HepG2 (cell line): ENCODE results near the gene FANCG. TPM values are rescaled to one million over a fixed set of nuclear protein-coding genes. Genes with fewer than 3 reads are reported as not detected.

Source experiments
- AHR ChIP-seq: IDR thresholded peaks from 2 replicates; pipeline ENCODE4 v1.6.1; 2018; ENCODE audit warnings: missing genetic modification reagents, missing compliant biosample characterization
- BRD4 ChIP-seq: sonication (generic); formaldehyde crosslinking; IDR thresholded peaks from 2 replicates; pipeline ENCODE4 v1.4.0; 2020; ENCODE audit warnings: missing genetic modification reagents
- CCDC6 ChIP-seq: sonication (generic); formaldehyde crosslinking; IDR thresholded peaks from 2 replicates; pipeline ENCODE4 v1.8.1; 2022; ENCODE audit warnings: mild to moderate bottlenecking, missing genetic modification reagents, moderate library complexity
- CHD2 ChIP-seq: IDR thresholded peaks from 2 replicates; pipeline ENCODE4 v1.6.1; 2011; ENCODE audit warnings: low read depth, low read length, improper control_type of control experiment
- KDM1A ChIP-seq: IDR thresholded peaks from 2 replicates; pipeline ENCODE4 v1.6.1; 2016; ENCODE audit warnings: missing compliant biosample characterization
- KLF13 ChIP-seq: sonication (generic); formaldehyde crosslinking; IDR thresholded peaks from 2 replicates; pipeline ENCODE4 v1.4.0; 2020; ENCODE audit warnings: mild to moderate bottlenecking, missing genetic modification reagents
- MTF1 ChIP-seq: sonication (generic); formaldehyde crosslinking; IDR thresholded peaks from 2 replicates; pipeline ENCODE4 v1.5.0; 2020; ENCODE audit warnings: missing genetic modification reagents
- NBN ChIP-seq: fragments of 450-650 bp; conservative IDR thresholded peaks from 2 replicates; pipeline ENCODE4 v1.6.1; 2017
- PLRG1 ChIP-seq: fragments of 450-650 bp; conservative IDR thresholded peaks from 2 replicates; pipeline ENCODE4 v1.6.1; 2016
- TEAD2 ChIP-seq: sonication (generic); formaldehyde crosslinking; IDR thresholded peaks from 2 replicates; pipeline ENCODE4 v1.9.0; 2021; ENCODE audit warnings: missing genetic modification reagents
- YEATS4 ChIP-seq: sonication (generic); formaldehyde crosslinking; IDR thresholded peaks from 2 replicates; pipeline ENCODE4 v1.4.0; 2020; ENCODE audit warnings: missing genetic modification reagents, borderline replicate concordance
- ZMYM3 ChIP-seq: sonication (generic); formaldehyde crosslinking; IDR thresholded peaks from 2 replicates; pipeline ENCODE4 v1.5.1; 2020; ENCODE audit warnings: mild to moderate bottlenecking, missing genetic modification reagents
- ZNF20 ChIP-seq: sonication (generic); formaldehyde crosslinking; IDR thresholded peaks from 2 replicates; pipeline ENCODE4 v1.4.0; 2020; ENCODE audit warnings: mild to moderate bottlenecking, moderate library complexity, missing genetic modification reagents
- ZNF253 ChIP-seq: sonication (generic); formaldehyde crosslinking; IDR thresholded peaks from 2 replicates; pipeline ENCODE4 v1.8.0; 2022; ENCODE audit warnings: mild to moderate bottlenecking, missing genetic modification reagents, borderline replicate concordance
- ZNF263 ChIP-seq: sonication (generic); formaldehyde crosslinking; IDR thresholded peaks from 2 replicates; pipeline ENCODE4 v1.4.0; 2020; ENCODE audit warnings: missing genetic modification reagents
- ZNF839 ChIP-seq: sonication (generic); formaldehyde crosslinking; IDR thresholded peaks from 2 replicates; pipeline ENCODE4 v1.4.0; 2020; ENCODE audit warnings: missing genetic modification reagents, mild to moderate bottlenecking, borderline replicate concordance
- ZNF883 ChIP-seq: sonication (generic); formaldehyde crosslinking; IDR thresholded peaks from 2 replicates; pipeline ENCODE4 v1.5.1; 2020; ENCODE audit warnings: mild to moderate bottlenecking, missing genetic modification reagents; ENCODE audit errors: not compliant biosample characterization
- polyA plus RNA-seq, 8 experiments: library from polyadenylated mRNA; depleted of rRNA in 3 of 8; stranded (reverse) in 7 of 8; unstranded in 1 of 8; fragments of >200 nt; fragmentation: Illumina TruSeq in 4 of 8; extraction: Trizol in 4 of 8; gene quantifications; 2 replicates each; pipeline versions ENCODE4 v1.2.1 to v1.2.3, GENCODE V29; 2011 to 2016; ENCODE audit warnings: low read depth in 4 of 8, missing spikeins in 1 of 8, mixed read lengths in 1 of 8; ENCODE audit not compliant: insufficient read depth in 1 of 8
- total RNA-seq, 5 experiments: library from RNA; depleted of rRNA; stranded (reverse); fragments of >200 nt; fragmentation: Illumina TruSeq; extraction: Trizol; gene quantifications; 2 replicates each; pipeline ENCODE4 v1.2.3, GENCODE V29; 2016; ENCODE audit warnings: low read depth in 1 of 5
- TF ChIP-seq, protein P1 (sequence below): sonication (generic); formaldehyde crosslinking; IDR thresholded peaks from 2 replicates; pipeline ENCODE4 v1.8.0; 2022; ENCODE audit warnings: mild to moderate bottlenecking, missing genetic modification reagents; ENCODE audit not compliant: insufficient replicate concordance
- TF ChIP-seq, protein P2 (sequence below): sonication (generic); formaldehyde crosslinking; IDR thresholded peaks from 2 replicates; pipeline ENCODE4 v1.4.0; 2020; ENCODE audit warnings: missing genetic modification reagents
- TF ChIP-seq, protein P3 (sequence below): sonication (generic); formaldehyde crosslinking; IDR thresholded peaks from 2 replicates; pipeline ENCODE4 v1.4.0; 2020; ENCODE audit warnings: missing genetic modification reagents, mild to moderate bottlenecking, borderline replicate concordance
- TF ChIP-seq, protein P4 (sequence below): IDR thresholded peaks from 2 replicates; pipeline ENCODE4 v1.6.1; 2012; ENCODE audit warnings: low read depth, low read length, improper control_type of control experiment

Gene FANCG
- total and polyA plus RNA-seq, 2 of the 13 experiments (the other 11 are each of a cell fraction or from before 2014, with no cell fraction given): 14.4 to 45.1 TPM

DNA sequence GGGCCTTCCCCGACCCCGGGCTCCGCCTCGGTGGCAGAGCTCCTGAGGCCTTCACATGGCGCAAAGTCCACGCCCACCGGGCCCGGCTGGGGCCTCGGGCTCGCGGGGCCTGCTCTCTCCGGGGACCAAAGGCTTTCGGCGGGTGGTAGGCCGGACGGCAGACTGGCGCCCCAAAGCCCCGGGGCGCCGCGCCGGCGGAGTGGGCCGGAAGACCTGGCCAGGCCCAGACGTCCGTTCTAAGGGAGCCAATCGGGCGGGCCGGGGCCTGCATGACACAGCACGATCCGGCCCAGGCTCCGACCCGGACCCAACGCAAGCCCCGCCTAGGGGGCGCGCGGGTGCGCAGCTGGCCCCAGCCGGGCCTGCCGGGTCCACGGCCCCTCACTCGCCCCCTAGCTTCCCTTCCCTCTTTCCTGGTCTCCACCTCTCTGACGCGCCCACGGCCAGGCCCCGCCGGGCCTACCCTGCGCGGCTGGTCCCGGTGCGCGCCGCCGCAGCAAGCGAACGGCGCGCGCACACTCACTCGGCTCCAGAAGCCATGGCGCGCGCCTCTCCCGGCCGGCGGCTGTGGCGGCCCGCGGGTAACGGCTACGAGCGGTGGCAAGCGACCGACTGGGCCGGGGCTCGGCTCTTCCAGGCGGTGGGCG, 7.8 kb downstream of the FANCG start (continued):
- TF ChIP-seq, protein P1, sequence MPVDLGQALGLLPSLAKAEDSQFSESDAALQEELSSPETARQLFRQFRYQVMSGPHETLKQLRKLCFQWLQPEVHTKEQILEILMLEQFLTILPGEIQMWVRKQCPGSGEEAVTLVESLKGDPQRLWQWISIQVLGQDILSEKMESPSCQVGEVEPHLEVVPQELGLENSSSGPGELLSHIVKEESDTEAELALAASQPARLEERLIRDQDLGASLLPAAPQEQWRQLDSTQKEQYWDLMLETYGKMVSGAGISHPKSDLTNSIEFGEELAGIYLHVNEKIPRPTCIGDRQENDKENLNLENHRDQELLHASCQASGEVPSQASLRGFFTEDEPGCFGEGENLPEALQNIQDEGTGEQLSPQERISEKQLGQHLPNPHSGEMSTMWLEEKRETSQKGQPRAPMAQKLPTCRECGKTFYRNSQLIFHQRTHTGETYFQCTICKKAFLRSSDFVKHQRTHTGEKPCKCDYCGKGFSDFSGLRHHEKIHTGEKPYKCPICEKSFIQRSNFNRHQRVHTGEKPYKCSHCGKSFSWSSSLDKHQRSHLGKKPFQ (CRISPR knock-in tag): peak; percentile 18
- TF ChIP-seq CCDC6 (CRISPR knock-in tag) (no peak), CHD2 (no peak; the same call in 1 of the 2 replicates), ZNF263 (CRISPR knock-in tag) (0 out of 2 replicates have a peak, but pooled peaks have one; percentile 29), ZNF883 (CRISPR knock-in tag) (peak; percentile 22), BRD4 (CRISPR knock-in tag) (no peak), MTF1 (CRISPR knock-in tag) (no peak), ZNF839 (CRISPR knock-in tag) (no peak), PLRG1 (no peak), TEAD2 (no peak), ZMYM3 (CRISPR knock-in tag) (no peak), YEATS4 (peak; percentile 91), KDM1A (CRISPR knock-in tag) (no peak), AHR (CRISPR knock-in tag) (no peak), ZNF253 (CRISPR knock-in tag) (no peak), NBN (no peak), KLF13 (CRISPR knock-in tag) (0 out of 2 replicates have a peak, but pooled peaks have one; percentile 79), ZNF20 (CRISPR knock-in tag) (peak; percentile 44; the same call in 1 of the 2 replicates)
- TF ChIP-seq, protein P2, sequence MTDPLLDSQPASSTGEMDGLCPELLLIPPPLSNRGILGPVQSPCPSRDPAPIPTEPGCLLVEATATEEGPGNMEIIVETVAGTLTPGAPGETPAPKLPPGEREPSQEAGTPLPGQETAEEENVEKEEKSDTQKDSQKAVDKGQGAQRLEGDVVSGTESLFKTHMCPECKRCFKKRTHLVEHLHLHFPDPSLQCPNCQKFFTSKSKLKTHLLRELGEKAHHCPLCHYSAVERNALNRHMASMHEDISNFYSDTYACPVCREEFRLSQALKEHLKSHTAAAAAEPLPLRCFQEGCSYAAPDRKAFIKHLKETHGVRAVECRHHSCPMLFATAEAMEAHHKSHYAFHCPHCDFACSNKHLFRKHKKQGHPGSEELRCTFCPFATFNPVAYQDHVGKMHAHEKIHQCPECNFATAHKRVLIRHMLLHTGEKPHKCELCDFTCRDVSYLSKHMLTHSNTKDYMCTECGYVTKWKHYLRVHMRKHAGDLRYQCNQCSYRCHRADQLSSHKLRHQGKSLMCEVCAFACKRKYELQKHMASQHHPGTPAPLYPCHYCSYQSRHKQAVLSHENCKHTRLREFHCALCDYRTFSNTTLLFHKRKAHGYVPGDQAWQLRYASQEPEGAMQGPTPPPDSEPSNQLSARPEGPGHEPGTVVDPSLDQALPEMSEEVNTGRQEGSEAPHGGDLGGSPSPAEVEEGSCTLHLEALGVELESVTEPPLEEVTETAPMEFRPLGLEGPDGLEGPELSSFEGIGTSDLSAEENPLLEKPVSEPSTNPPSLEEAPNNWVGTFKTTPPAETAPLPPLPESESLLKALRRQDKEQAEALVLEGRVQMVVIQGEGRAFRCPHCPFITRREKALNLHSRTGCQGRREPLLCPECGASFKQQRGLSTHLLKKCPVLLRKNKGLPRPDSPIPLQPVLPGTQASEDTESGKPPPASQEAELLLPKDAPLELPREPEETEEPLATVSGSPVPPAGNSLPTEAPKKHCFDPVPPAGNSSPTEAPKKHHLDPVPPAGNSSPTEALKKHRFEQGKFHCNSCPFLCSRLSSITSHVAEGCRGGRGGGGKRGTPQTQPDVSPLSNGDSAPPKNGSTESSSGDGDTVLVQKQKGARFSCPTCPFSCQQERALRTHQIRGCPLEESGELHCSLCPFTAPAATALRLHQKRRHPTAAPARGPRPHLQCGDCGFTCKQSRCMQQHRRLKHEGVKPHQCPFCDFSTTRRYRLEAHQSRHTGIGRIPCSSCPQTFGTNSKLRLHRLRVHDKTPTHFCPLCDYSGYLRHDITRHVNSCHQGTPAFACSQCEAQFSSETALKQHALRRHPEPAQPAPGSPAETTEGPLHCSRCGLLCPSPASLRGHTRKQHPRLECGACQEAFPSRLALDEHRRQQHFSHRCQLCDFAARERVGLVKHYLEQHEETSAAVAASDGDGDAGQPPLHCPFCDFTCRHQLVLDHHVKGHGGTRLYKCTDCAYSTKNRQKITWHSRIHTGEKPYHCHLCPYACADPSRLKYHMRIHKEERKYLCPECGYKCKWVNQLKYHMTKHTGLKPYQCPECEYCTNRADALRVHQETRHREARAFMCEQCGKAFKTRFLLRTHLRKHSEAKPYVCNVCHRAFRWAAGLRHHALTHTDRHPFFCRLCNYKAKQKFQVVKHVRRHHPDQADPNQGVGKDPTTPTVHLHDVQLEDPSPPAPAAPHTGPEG: no peak
- TF ChIP-seq, protein P3, sequence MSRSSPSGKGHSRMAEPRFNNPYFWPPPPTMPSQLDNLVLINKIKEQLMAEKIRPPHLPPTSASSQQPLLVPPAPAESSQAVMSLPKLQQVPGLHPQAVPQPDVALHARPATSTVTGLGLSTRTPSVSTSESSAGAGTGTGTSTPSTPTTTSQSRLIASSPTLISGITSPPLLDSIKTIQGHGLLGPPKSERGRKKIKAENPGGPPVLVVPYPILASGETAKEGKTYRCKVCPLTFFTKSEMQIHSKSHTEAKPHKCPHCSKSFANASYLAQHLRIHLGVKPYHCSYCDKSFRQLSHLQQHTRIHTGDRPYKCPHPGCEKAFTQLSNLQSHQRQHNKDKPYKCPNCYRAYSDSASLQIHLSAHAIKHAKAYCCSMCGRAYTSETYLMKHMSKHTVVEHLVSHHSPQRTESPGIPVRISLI (CRISPR knock-in tag): 0 out of 2 replicates have a peak, but pooled peaks have one; percentile 6
- TF ChIP-seq, protein P4, sequence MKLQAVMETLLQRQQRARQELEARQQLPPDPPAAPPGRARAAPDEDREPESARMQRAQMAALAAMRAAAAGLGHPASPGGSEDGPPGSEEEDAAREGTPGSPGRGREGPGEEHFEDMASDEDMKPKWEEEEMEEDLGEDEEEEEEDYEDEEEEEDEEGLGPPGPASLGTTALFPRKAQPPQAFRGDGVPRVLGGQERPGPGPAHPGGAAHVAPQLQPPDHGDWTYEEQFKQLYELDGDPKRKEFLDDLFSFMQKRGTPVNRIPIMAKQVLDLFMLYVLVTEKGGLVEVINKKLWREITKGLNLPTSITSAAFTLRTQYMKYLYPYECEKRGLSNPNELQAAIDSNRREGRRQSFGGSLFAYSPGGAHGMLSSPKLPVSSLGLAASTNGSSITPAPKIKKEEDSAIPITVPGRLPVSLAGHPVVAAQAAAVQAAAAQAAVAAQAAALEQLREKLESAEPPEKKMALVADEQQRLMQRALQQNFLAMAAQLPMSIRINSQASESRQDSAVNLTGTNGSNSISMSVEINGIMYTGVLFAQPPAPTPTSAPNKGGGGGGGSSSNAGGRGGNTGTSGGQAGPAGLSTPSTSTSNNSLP: no peak
